HepG2 (cell line): ENCODE data around the gene LRRC27. TPM values are rescaled to one million over a fixed set of nuclear protein-coding genes. Genes with fewer than 3 reads are reported as not detected.

Experiments
- HNRNPL ChIP-seq: fragments of 200-400 bp; formaldehyde crosslinking; IDR thresholded peaks from 2 replicates; pipeline ENCODE4 v1.6.1; 2017; ENCODE audit warnings: mild to moderate bottlenecking, low read depth, low read length
- MYC ChIP-seq: sonication (generic); formaldehyde crosslinking; IDR thresholded peaks from 2 replicates; pipeline ENCODE4 v1.9.0; 2021; ENCODE audit warnings: missing genetic modification reagents, borderline replicate concordance
- WIZ ChIP-seq: sonication (generic); formaldehyde crosslinking; IDR thresholded peaks from 2 replicates; pipeline ENCODE4 v1.5.1; 2020; ENCODE audit warnings: mild to moderate bottlenecking, missing genetic modification reagents
- XBP1 ChIP-seq: sonication (generic); formaldehyde crosslinking; IDR thresholded peaks from 2 replicates; pipeline ENCODE4 v1.5.0; 2020; ENCODE audit warnings: missing genetic modification reagents
- polyA plus RNA-seq, 8 experiments: library from polyadenylated mRNA; depleted of rRNA in 3 of 8; stranded (reverse) in 7 of 8; unstranded in 1 of 8; fragments of >200 nt; fragmentation: Illumina TruSeq in 4 of 8; extraction: Trizol in 4 of 8; gene quantifications; 2 replicates each; pipeline versions ENCODE4 v1.2.1 to v1.2.3, GENCODE V29; 2011 to 2016; ENCODE audit warnings: low read depth in 4 of 8, missing spikeins in 1 of 8, mixed read lengths in 1 of 8; ENCODE audit not compliant: insufficient read depth in 1 of 8
- total RNA-seq, 5 experiments: library from RNA; depleted of rRNA; stranded (reverse); fragments of >200 nt; fragmentation: Illumina TruSeq; extraction: Trizol; gene quantifications; 2 replicates each; pipeline ENCODE4 v1.2.3, GENCODE V29; 2016; ENCODE audit warnings: low read depth in 1 of 5
- TF ChIP-seq, protein P1 (sequence below), 2 experiments: sonication (generic) in 1 of 2; formaldehyde crosslinking in 1 of 2; IDR thresholded peaks; 2 replicates each; pipeline versions ENCODE4 v1.6.1 to v1.9.0; 2014 to 2022; ENCODE audit warnings: antibody characterized with exemption in 1 of 2, borderline replicate concordance in 1 of 2, inconsistent platforms in 1 of 2, low read depth in 1 of 2, missing genetic modification reagents in 1 of 2
- TF ChIP-seq, protein P2 (sequence below): sonication (generic); formaldehyde crosslinking; IDR thresholded peaks from 2 replicates; pipeline ENCODE4 v1.5.0; 2020; ENCODE audit warnings: mild to moderate bottlenecking, missing genetic modification reagents

LRRC27 gene
- total and polyA plus RNA-seq, 2 of the 13 experiments (the other 11 are each of a cell fraction or from before 2014, with no cell fraction given): 4.2 to 4.6 TPM

DNA sequence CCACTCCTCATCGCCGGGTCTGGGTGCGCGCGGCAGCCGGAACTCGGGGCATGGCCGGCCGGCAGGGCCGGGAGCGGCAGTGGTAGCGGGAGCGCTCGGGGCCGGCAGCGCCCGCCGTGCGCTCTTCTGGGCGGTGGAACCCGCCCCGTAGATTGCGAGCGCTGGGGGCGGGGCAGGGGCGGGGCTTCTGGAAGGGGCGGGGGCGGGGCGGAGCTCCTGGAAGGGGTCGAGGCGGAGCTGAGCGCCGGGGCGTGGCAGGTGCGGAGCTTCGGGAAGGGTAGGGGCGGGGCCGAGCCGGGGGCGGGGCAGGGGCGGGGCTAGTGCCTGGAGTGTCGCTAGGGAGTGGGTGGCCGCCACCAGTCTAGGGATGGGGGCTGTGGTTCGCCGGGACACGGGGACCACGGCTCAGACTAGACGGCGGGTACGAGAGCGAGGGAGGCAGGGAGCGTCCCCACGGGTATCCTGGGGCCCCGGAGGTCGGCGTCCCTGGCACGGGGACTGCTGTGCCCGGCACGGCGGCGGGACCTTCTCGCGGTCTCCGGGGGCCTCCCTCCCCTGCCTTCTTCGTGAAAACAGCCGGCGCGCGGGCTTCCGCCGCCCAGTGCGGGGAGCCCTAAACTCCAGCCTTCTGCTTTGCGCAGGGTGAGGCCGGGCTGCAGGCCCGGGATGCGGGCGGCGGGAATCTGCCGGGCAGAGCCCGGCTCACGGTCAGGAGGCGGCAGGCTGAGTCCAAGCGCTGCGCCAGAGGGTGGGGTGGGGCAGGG lies 24.0 kb upstream of the LRRC27 start, which contains the start of gene STK32C (continued):
- TF ChIP-seq WIZ (CRISPR knock-in tag) (no peak), XBP1 (CRISPR knock-in tag) (no peak), HNRNPL (0 out of 2 replicates have a peak, but pooled peaks have one; percentile 39), MYC (CRISPR knock-in tag) (peak; percentile 44; the same call in 1 of the 2 replicates)
- TF ChIP-seq, protein P1, sequence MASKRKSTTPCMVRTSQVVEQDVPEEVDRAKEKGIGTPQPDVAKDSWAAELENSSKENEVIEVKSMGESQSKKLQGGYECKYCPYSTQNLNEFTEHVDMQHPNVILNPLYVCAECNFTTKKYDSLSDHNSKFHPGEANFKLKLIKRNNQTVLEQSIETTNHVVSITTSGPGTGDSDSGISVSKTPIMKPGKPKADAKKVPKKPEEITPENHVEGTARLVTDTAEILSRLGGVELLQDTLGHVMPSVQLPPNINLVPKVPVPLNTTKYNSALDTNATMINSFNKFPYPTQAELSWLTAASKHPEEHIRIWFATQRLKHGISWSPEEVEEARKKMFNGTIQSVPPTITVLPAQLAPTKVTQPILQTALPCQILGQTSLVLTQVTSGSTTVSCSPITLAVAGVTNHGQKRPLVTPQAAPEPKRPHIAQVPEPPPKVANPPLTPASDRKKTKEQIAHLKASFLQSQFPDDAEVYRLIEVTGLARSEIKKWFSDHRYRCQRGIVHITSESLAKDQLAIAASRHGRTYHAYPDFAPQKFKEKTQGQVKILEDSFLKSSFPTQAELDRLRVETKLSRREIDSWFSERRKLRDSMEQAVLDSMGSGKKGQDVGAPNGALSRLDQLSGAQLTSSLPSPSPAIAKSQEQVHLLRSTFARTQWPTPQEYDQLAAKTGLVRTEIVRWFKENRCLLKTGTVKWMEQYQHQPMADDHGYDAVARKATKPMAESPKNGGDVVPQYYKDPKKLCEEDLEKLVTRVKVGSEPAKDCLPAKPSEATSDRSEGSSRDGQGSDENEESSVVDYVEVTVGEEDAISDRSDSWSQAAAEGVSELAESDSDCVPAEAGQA (IDR thresholded peaks at IDR 0.05; ENCODE audit: low read depth): no peak
- TF ChIP-seq, protein P1 (CRISPR knock-in tag; IDR thresholded peaks at IDR 0.05; ENCODE audit: borderline replicate concordance): no peak
- TF ChIP-seq, protein P2, sequence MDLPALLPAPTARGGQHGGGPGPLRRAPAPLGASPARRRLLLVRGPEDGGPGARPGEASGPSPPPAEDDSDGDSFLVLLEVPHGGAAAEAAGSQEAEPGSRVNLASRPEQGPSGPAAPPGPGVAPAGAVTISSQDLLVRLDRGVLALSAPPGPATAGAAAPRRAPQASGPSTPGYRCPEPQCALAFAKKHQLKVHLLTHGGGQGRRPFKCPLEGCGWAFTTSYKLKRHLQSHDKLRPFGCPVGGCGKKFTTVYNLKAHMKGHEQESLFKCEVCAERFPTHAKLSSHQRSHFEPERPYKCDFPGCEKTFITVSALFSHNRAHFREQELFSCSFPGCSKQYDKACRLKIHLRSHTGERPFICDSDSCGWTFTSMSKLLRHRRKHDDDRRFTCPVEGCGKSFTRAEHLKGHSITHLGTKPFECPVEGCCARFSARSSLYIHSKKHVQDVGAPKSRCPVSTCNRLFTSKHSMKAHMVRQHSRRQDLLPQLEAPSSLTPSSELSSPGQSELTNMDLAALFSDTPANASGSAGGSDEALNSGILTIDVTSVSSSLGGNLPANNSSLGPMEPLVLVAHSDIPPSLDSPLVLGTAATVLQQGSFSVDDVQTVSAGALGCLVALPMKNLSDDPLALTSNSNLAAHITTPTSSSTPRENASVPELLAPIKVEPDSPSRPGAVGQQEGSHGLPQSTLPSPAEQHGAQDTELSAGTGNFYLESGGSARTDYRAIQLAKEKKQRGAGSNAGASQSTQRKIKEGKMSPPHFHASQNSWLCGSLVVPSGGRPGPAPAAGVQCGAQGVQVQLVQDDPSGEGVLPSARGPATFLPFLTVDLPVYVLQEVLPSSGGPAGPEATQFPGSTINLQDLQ (CRISPR knock-in tag): no peak
- TF ChIP-seq, all 625 proteins: peak for 31
